A549 (cell line): Measurements from ENCODE around the gene APH1B. TPM values are rescaled to one million over a fixed set of nuclear protein-coding genes. Genes with fewer than 3 reads are reported as not detected.

Source experiments
- ATAC-seq, 2 experiments: fragments of 200-7000 bp in 1 of 2; fragments of >200 bp in 1 of 2; cut with Nextera tagmentation in 1 of 2; cut with Tn5 transposase in 1 of 2; 3 replicates each; pipeline versions ENCODE4 v1.8.0 to v1.9.1; 2018 to 2020; ENCODE audit warnings: mild to moderate bottlenecking in 1 of 2, moderate library complexity in 1 of 2
- CTCF ChIA-PET: fragments of 300-600 bp; sonication (Branson Sonifier 250); formaldehyde crosslinking; extraction: SDS; loops from one replicate; lab custom pipeline; 2021; ENCODE audit warnings: antibody characterized with exemption, inconsistent platforms; lab: Yijun Ruan, JAX
- POLR2A ChIA-PET: fragments of 350-600 bp; formaldehyde crosslinking; extraction: SDS; loops from one replicate; lab custom pipeline; 2021; ENCODE audit warnings: antibody characterized with exemption, inconsistent platforms; lab: Yijun Ruan, JAX
- DNase-seq, 2 experiments: peaks; one replicate each; pipeline versions ENCODE4 v3.0.0 to v3.0.0-alpha.2; 2011 to 2016; ENCODE audit warnings: low read depth in 1 of 2, low spot score in 1 of 2
- FAIRE-seq: peaks from 2 replicates; lab custom pipeline; 2011; peaks lifted over from hg19 to GRCh38; lab: Jason Lieb, UNC
- H3K27ac ChIP-seq, 2 experiments: fragments of >200 bp; sonication (Bioruptor Twin); formaldehyde crosslinking; 3 replicates each; pipeline ENCODE4 v1.5.1; 2016 to 2017
- H3K4me1 ChIP-seq: fragments of >200 bp; sonication (Bioruptor Twin); formaldehyde crosslinking; 3 replicates; pipeline ENCODE4 v1.6.1; 2016
- H3K4me2 ChIP-seq: fragments of >200 bp; sonication (Bioruptor Twin); formaldehyde crosslinking; 3 replicates; pipeline ENCODE4 v1.6.1; 2016
- H3K4me3 ChIP-seq: fragments of >200 bp; sonication (Bioruptor Twin); formaldehyde crosslinking; 3 replicates; pipeline ENCODE4 v1.5.1; 2016
- H3K9me3 ChIP-seq: fragments of >200 bp; sonication (Bioruptor Twin); formaldehyde crosslinking; 3 replicates; pipeline ENCODE4 v1.6.1; 2016
- BCL3 ChIP-seq: fragments of >200 bp; sonication (Bioruptor Twin); formaldehyde crosslinking; IDR thresholded peaks from 3 replicates; pipeline ENCODE4 v1.6.1; 2016
- BHLHE40 ChIP-seq: IDR thresholded peaks from 2 replicates; pipeline ENCODE4 v1.6.1; 2012; ENCODE audit warnings: low read depth, low read length, inconsistent platforms
- CBX2 ChIP-seq: fragments of 200-600 bp; sonication (generic); IDR thresholded peaks from 2 replicates; pipeline ENCODE4 v1.6.1; 2016; ENCODE audit warnings: low read depth, mild to moderate bottlenecking, borderline replicate concordance
- CEBPB ChIP-seq, 2 experiments: fragments of >200 bp in 1 of 2; sonication (Bioruptor Twin) in 1 of 2; formaldehyde crosslinking in 1 of 2; IDR thresholded peaks; 2 replicates each; pipeline ENCODE4 v1.6.1; 2012 to 2016
- CHD2 ChIP-seq: fragments of 150-350 bp; IDR thresholded peaks from 2 replicates; pipeline ENCODE4 v1.6.1; 2014; ENCODE audit warnings: low read length; ENCODE audit not compliant: partially characterized antibody
- CHD4 ChIP-seq: fragments of 200-600 bp; sonication (generic); IDR thresholded peaks from 2 replicates; pipeline ENCODE4 v1.6.1; 2016; ENCODE audit warnings: antibody characterized with exemption, mild to moderate bottlenecking, borderline replicate concordance
- E2F6 ChIP-seq: IDR thresholded peaks from 2 replicates; pipeline ENCODE4 v1.6.1; 2012; ENCODE audit warnings: low read depth, borderline replicate concordance
- EHF ChIP-seq: fragments of 250-450 bp; sonication (Bioruptor Pico); IDR thresholded peaks from 2 replicates; pipeline ENCODE4 v1.5.0; 2020; ENCODE audit warnings: mild to moderate bottlenecking
- EHMT2 ChIP-seq: fragments of 200-600 bp; sonication (generic); IDR thresholded peaks from 2 replicates; pipeline ENCODE4 v1.6.1; 2016; ENCODE audit warnings: antibody characterized with exemption, low read depth, mild to moderate bottlenecking, moderate library complexity
- EP300 ChIP-seq, 2 experiments: fragments of >200 bp; sonication (Bioruptor Twin); formaldehyde crosslinking; IDR thresholded peaks; 2 replicates in 1 of 2; 3 replicates in 1 of 2; pipeline ENCODE4 v1.6.1; 2016 to 2017
- ESRRA ChIP-seq: fragments of 150-350 bp; IDR thresholded peaks from 2 replicates; pipeline ENCODE4 v1.6.1; 2014; ENCODE audit warnings: mild to moderate bottlenecking, low read length, borderline replicate concordance
- FOSL2 ChIP-seq, 2 experiments: fragments of 450-650 bp in 1 of 2; fragments of >200 bp in 1 of 2; sonication (Bioruptor Twin) in 1 of 2; formaldehyde crosslinking; IDR thresholded peaks; 2 replicates each; pipeline versions ENCODE4 v1.5.0 to v1.6.1; 2016 to 2020; ENCODE audit warnings: mild to moderate bottlenecking in 1 of 2, moderate library complexity in 1 of 2
- FOXS1 ChIP-seq: fragments of 250-450 bp; sonication (Bioruptor Pico); IDR thresholded peaks from 2 replicates; pipeline ENCODE4 v1.5.0; 2020; ENCODE audit warnings: mild to moderate bottlenecking, moderate library complexity
- GATA3 ChIP-seq: IDR thresholded peaks from 2 replicates; pipeline ENCODE4 v1.6.1; 2012; ENCODE audit warnings: borderline replicate concordance
- HDAC2 ChIP-seq: fragments of 200-600 bp; sonication (generic); IDR thresholded peaks from 2 replicates; pipeline ENCODE4 v1.6.1; 2016
- HOXA7 ChIP-seq: fragments of 250-450 bp; sonication (Bioruptor Pico); IDR thresholded peaks from 2 replicates; pipeline ENCODE4 v1.5.0; 2020; ENCODE audit warnings: mild to moderate bottlenecking, moderate library complexity
- HOXB5 ChIP-seq: fragments of 250-450 bp; sonication (Bioruptor Pico); IDR thresholded peaks from 2 replicates; pipeline ENCODE4 v1.5.0; 2020; ENCODE audit warnings: mild to moderate bottlenecking, moderate library complexity
- KDM1A ChIP-seq: fragments of 200-600 bp; sonication (generic); IDR thresholded peaks from 2 replicates; pipeline ENCODE4 v1.6.1; 2016; ENCODE audit warnings: low read depth, mild to moderate bottlenecking
- KDM5A ChIP-seq: fragments of 200-600 bp; sonication (generic); IDR thresholded peaks from 2 replicates; pipeline ENCODE4 v1.6.1; 2016; ENCODE audit warnings: antibody characterized with exemption, mild to moderate bottlenecking
- MAFK ChIP-seq: fragments of 450-650 bp; IDR thresholded peaks from 2 replicates; pipeline ENCODE4 v1.6.1; 2014; ENCODE audit not compliant: partially characterized antibody
- MAZ ChIP-seq: fragments of 150-350 bp; IDR thresholded peaks from 2 replicates; pipeline ENCODE4 v1.6.1; 2014; ENCODE audit warnings: antibody characterized with exemption, low read depth, low read length, borderline replicate concordance
- NR3C1 ChIP-seq: fragments of >200 bp; sonication (Bioruptor Twin); formaldehyde crosslinking; IDR thresholded peaks from 3 replicates; pipeline ENCODE4 v1.6.1; 2017
- PBX3 ChIP-seq: IDR thresholded peaks from 2 replicates; pipeline ENCODE4 v1.6.1; 2012
- POLR2A ChIP-seq: IDR thresholded peaks from 2 replicates; pipeline ENCODE4 v1.6.1; 2012; ENCODE audit warnings: mild to moderate bottlenecking, low read length
- POLR2AphosphoS2 ChIP-seq: conservative IDR thresholded peaks from 2 replicates; pipeline ENCODE4 v1.6.1; 2012; ENCODE audit warnings: low read length, improper control_type of control experiment, inconsistent platforms
- RAD21 ChIP-seq, 2 experiments: fragments of >200 bp in 1 of 2; sonication (Bioruptor Twin) in 1 of 2; formaldehyde crosslinking in 1 of 2; IDR thresholded peaks in 1 of 2; conservative IDR thresholded peaks in 1 of 2; 2 replicates in 1 of 2; 3 replicates in 1 of 2; pipeline ENCODE4 v1.6.1; 2012 to 2018; ENCODE audit warnings: inconsistent platforms in 1 of 2
- RARB ChIP-seq: fragments of 250-450 bp; sonication (Bioruptor Pico); IDR thresholded peaks from 2 replicates; pipeline ENCODE4 v1.8.0; 2021; ENCODE audit warnings: mild to moderate bottlenecking, moderate library complexity
- RCOR1 ChIP-seq: fragments of 150-350 bp; IDR thresholded peaks from 2 replicates; pipeline ENCODE4 v1.6.1; 2014; ENCODE audit warnings: antibody characterized with exemption, low read length, low read depth
- RFX5 ChIP-seq: fragments of 450-650 bp; IDR thresholded peaks from 2 replicates; pipeline ENCODE4 v1.7.1; 2014; ENCODE audit warnings: antibody characterized with exemption, mild to moderate bottlenecking, moderate library complexity
- SMC3 ChIP-seq: fragments of >200 bp; sonication (Bioruptor Twin); formaldehyde crosslinking; IDR thresholded peaks from 3 replicates; pipeline ENCODE4 v1.6.1; 2018; ENCODE audit warnings: inconsistent platforms
- TFCP2L1 ChIP-seq: fragments of 250-450 bp; sonication (Bioruptor Pico); IDR thresholded peaks from 2 replicates; pipeline ENCODE4 v1.5.0; 2021; ENCODE audit warnings: mild to moderate bottlenecking
- TP53 ChIP-seq: fragments of 250-450 bp; sonication (Bioruptor Pico); IDR thresholded peaks from 2 replicates; pipeline ENCODE4 v1.5.0; 2021; ENCODE audit warnings: mild to moderate bottlenecking, moderate library complexity
- ZC3H11A ChIP-seq: fragments of 450-650 bp; IDR thresholded peaks from 2 replicates; pipeline ENCODE4 v1.6.1; 2014; ENCODE audit warnings: antibody characterized with exemption, mild to moderate bottlenecking
- ZFP36 ChIP-seq: fragments of 450-650 bp; IDR thresholded peaks from 2 replicates; pipeline ENCODE4 v1.6.1; 2014; ENCODE audit warnings: borderline replicate concordance; ENCODE audit not compliant: partially characterized antibody
- ZNF302 ChIP-seq: fragments of 250-450 bp; sonication (Bioruptor Pico); IDR thresholded peaks from 2 replicates; pipeline ENCODE4 v1.9.0; 2021; ENCODE audit warnings: inconsistent platforms, mild to moderate bottlenecking, moderate library complexity
- ZSCAN20 ChIP-seq: fragments of 250-450 bp; sonication (Bioruptor Pico); IDR thresholded peaks from 2 replicates; pipeline ENCODE4 v1.8.0; 2022; ENCODE audit warnings: mild to moderate bottlenecking, moderate library complexity
- WGBS: methylation state at CpG from one replicate; pipeline ENCODE4 v1.1.6; 2017; ENCODE audit errors: missing lambda C conversion rate; 5-methylcytosine and 5-hydroxymethylcytosine counted together
- polyA minus RNA-seq: library from RNA; depleted of rRNA, polyadenylated mRNA; stranded (reverse); fragments of >200 nt; gene quantifications from 2 replicates; pipeline ENCODE4 v1.2.3, GENCODE V29; 2011; rRNA and poly(A)+ RNA removed
- polyA plus RNA-seq, 4 experiments: library from polyadenylated mRNA; depleted of rRNA in 3 of 4; stranded (reverse); fragments of >200 nt; fragmentation: RNase III in 1 of 4; extraction: RNeasy Plus Mini Kit Qiagen cat#74134 plus additional on column Dnase treatment in 1 of 4; gene quantifications; 2 replicates in 3 of 4; 3 replicates in 1 of 4; pipeline ENCODE4 v1.2.3, GENCODE V29; 2011 to 2017
- TF ChIP-seq, protein P1 (sequence below): fragments of 450-650 bp; IDR thresholded peaks from 2 replicates; pipeline ENCODE4 v1.6.1; 2014; ENCODE audit warnings: antibody characterized with exemption

APH1B gene
- polyA plus RNA-seq (2011; rRNA removed) = 25.3 and 28.5 TPM in 2 replicates
- 6.0 and 9.1 TPM in 2 replicates for polyA plus RNA-seq (2012; cell fraction: cytosol; rRNA removed)
- 6.6 and 10.3 TPM in 2 replicates for polyA plus RNA-seq (2012; cell fraction: nucleus; rRNA removed)
- polyA plus RNA-seq (2017; fragmentation: RNase III; extraction: RNeasy Plus Mini Kit Qiagen cat#74134 plus additional on column Dnase treatment) = 14.0 to 19.8 TPM (median 16.4 TPM) in 3 replicates
- polyA minus RNA-seq = 28.0 and 37.2 TPM in 2 replicates

DNA sequence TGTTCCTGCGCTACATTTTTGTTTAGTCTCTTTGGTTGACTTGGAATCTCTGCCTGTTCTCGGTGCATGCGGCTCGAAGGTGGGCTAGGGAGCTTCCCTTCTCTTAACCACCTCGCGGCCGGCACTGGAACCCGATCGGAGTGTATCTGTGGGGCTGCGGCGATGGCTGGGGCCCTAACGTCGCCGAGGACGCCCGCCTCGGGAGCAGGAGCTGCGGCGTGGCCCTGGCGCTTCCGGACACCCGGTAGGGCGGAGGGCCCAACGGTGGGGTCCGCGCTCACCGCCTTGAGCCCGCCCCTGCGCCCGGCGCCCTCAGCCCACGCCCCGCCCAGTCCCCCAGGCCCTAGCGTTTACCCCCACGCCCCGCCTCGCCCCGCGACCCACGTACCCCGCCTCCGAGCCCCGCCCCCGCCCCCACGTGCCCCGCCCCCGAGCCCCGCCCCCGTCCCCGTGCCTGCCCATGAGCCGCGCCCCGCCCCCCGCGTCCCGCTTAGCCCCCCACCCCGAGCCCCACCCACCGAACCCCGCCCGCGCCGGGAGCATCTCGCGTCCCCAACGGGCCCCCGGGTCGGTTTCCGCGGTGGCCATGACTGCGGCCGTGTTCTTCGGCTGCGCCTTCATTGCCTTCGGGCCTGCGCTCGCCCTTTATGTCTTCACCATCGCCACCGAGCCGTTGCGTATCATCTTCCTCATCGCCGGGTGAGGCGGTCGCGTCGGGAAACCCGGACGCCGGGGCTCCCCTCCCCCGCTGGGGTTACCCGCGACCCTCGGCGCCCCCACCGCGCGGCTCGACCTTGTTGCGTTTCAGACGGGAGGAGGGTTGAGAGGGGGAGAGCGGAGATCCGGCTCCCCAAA, at the start of gene APH1B:
Gene APH1B (plus strand): TSS at position 568 of the 855 bp plus-strand sequence. CDS start 19 bp downstream, at position 587.
- peak; percentile 69 to 83 for DNase-seq
- ATAC-seq = peak; percentile 94
- no peak for FAIRE-seq
- CTCF ChIA-PET = interaction anchor here (0.7 to 2.4 kb wide), 8 partner anchors 12 to 189 kb away, joined by 3 to 9 read pairs (median 4); partner anchors contain the start of gene RPS27L
- POLR2A ChIA-PET = interaction anchor here (0.6 to 3.0 kb wide), 17 partner anchors 38 to 1525 kb away, joined by 3 to 24 read pairs (median 4); partner anchors contain the start of genes RAB8B and RPS27L
- H3K27ac ChIP-seq = peak within 1 kb of the TSS; percentile 88 to 94
- peak within 1 kb of the TSS; percentile 84 for H3K4me2 ChIP-seq
- H3K4me3 ChIP-seq = peak within 1 kb of the TSS; percentile 92
- H3K9me3 ChIP-seq = no peaks in the 10 kb centered on the region; the same call in 2 of the 3 replicates
- H3K4me1 ChIP-seq = peaks cover 24% of the 10 kb centered on the region
- under 1% methylated on average over 23 of the region's 102 CpGs for WGBS
- TF ChIP-seq NR3C1 (no peak), ESRRA (no peak), ZFP36 (no peak), RFX5 (no peak), KDM5A (no peak), BHLHE40 (no peak), E2F6 (peak; percentile 64; the same call in 1 of the 2 replicates), HDAC2 (no peak), CHD2 (no peak), ZNF302 (CRISPR knock-in tag) (no peak), RAD21 (conservative IDR thresholded peaks at IDR 0.05 in 1 of 2, IDR thresholded peaks at IDR 0.05 in 1 of 2) (peak; percentile 12 to 38; a peak in 3 of 5 replicates), EHF (CRISPR knock-in tag) (no peak), HOXB5 (CRISPR knock-in tag) (no peak), EHMT2 (no peak), RCOR1 (no peak), EP300 (IDR thresholded peaks at IDR 0.05) (peak in 1 of 2 experiments; percentile 22; a peak in 1 of 5 replicates), FOXS1 (no peak), MAZ (no peak), POLR2AphosphoS2 (no peak), MAFK (no peak), ZC3H11A (no peak), TFCP2L1 (CRISPR knock-in tag) (no peak), CHD4 (no peak), FOSL2 (IDR thresholded peaks at IDR 0.05) (no peak), FOSL2 (CRISPR knock-in tag; IDR thresholded peaks at IDR 0.05) (no peak), SMC3 (peak; percentile 37; the same call in 2 of the 3 replicates), ZSCAN20 (CRISPR knock-in tag) (no peak), BCL3 (peak; percentile 82; the same call in 2 of the 3 replicates), RARB (no peak), HOXA7 (CRISPR knock-in tag) (no peak), TP53 (no peak), KDM1A (no peak), CBX2 (no peak), GATA3 (no peak), PBX3 (no peak), CEBPB (IDR thresholded peaks at IDR 0.05) (no peak), POLR2A (peak; percentile 95)
- TF ChIP-seq, protein P1, sequence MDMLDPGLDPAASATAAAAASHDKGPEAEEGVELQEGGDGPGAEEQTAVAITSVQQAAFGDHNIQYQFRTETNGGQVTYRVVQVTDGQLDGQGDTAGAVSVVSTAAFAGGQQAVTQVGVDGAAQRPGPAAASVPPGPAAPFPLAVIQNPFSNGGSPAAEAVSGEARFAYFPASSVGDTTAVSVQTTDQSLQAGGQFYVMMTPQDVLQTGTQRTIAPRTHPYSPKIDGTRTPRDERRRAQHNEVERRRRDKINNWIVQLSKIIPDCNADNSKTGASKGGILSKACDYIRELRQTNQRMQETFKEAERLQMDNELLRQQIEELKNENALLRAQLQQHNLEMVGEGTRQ = no peak
